ENCODE data around the gene GSK3B.
A peak's percentile ranks its signal among the peaks of the same experiment; 100 is the strongest.

GSK3B gene

DNA sequence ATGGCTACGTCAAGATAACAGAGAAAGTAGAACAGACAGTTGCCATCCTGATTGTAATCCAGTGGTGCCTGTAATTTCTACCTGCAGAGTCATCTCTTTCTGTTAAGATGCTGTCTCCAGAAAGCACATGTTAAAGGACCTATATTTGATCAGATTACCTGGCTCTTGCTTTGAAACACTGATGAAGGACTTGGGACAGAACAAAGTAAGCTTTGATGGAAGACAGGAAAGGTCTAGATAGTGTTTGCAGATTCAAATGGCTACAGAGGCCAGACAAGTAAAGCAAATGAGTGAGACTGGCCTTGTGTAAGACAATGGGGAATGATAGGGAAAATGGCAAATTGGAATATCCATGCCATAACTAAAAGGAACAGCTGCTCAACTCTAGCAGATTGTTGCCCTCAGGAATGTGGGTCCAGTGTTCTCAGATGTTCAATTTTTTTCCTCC lies 1.8 kb upstream of the GSK3B start:
- DNase-seq (ENCODE audit: low read depth) = no peak

DNA sequence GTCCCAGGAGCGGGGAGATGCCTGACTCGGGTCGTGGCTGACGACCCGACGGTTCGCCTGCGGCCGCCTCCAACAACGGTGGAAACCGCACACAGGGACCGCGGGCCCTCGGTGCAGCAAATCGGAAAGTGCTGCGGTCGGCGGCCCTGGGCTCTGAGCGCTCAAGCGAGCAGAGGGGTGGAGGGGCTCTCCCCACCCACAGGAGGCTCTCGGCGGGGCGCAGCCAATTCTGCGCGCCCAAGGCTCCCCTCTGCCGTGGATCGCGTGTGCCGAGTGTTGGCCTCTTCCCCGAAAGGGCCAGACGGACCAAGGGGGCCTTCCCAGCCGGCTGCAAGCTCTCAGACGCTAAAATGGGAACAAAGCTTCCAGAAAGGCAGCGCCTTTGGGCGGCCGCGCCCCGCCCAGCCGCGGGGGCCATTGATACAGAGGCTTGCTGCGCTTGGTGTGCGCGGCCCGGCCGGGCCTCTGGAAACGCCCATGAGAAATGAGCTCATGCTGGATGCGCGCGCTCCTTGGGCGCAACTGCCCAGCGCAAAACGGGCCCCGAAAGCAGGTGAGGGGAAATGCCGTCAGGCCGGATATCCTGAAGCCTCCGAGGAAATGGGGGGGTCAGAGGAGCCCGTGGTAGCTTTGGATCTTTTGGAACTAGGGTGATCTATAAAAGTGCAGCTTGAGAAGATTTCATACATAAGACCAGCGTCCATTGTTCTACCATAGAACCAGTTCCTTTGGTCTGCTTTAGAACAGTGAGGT lies 1.2 kb upstream of the GSK3B start:
- peak; percentile 93 for DNase-seq (ENCODE audit: low read depth)

DNA sequence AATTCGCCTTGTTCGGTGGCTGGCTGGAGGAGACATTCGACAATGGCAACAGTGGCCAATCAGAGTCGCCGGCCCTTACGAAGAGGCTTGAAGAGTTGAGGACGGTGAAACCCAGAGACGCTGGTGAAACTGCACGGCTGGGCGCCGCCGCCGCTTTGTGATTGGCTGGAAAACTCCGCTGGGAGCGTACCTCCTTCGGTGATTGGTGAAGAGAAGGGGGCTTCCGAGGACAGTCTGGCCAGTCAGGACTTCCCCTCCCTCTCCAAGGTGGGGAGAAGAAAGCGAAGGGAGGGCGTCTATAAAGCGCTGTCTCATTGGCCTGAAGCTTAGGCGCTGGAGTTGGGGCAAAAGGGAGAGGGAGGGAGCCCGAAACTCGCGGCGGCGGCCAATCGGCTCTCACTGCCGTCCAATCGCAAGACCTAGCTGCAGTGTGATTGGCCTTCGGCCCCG lies 554 bp upstream of the GSK3B start:
- peak; percentile 100 for DNase-seq (ENCODE audit: low read depth)

- peak; percentile 89 for DNase-seq (ENCODE audit: low read depth)
Measured at GRCh38 chr3:120093119-120093910, 932 bp downstream of the GSK3B start.

- no peak for DNase-seq (ENCODE audit: low read depth)
Measured at GRCh38 chr3:120092474-120092873, 1.8 kb downstream of the GSK3B start.

DNA sequence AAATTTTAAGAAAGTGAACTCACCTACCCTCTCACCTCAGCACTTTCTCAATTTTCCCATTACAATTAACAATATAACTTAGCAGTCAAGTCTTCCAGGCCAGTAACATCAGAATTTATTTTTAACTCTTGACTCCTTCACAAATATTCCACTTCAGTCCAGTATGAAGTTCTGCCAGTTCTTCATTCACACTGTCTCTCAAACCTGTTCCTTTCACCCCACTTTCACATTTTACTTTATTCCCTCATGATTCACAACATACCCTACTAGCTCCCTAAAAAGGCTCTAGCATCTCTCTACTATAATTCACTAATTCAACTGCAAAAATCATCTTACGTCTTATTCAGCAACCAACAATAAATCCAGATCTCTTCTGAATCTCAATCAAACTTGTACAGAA lies 3.8 kb downstream of the GSK3B start:
- no peak for DNase-seq (ENCODE audit: low read depth)

DNA sequence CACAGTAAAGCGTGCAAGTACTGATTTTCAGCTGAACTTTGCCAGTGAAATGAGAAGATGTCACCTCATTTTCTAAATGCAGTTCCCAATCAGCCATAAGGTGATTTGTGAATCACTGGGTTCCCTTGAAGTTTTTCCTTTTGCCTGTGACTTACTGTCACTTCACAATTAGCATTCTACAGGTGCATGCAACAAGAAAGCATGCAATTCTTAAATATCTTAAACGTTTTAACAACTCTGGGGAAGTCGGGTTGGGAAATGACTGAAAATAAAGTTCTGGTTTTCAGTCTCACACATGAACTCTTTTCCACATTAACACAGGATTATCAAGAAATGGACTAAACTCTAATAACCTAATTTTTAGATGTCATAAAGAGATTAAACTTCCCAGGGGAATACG lies 5.2 kb downstream of the GSK3B start:
- DNase-seq (ENCODE audit: low read depth) = no peak

GRCh38 chr3:120088622-120089021 lies 5.6 kb downstream of the GSK3B start:
- DNase-seq (ENCODE audit: low read depth) = no peak

GRCh38 chr3:120081719-120082118 lies 12.5 kb downstream of the GSK3B start:
- no peak for DNase-seq (ENCODE audit: low read depth)

DNA sequence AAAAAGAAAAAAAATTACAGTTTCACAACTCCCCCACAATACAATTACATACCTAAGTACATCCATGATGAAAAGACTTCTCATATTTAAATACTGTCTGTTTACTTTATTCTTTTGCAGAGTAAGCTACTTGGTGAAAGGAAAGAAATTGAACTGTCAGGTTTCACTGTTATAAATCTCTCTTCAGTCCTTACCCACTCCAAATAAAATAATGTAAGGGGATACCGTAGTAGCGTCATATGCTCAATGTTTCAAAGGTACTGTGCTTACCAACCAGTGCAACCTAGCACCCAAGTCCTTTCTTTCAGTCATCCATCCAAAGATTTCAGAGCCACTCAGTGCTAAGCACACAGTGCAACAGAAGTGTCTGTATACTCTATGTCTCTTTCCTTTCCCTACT lies 13.4 kb downstream of the GSK3B start:
- DNase-seq (ENCODE audit: low read depth) = no peak

DNA sequence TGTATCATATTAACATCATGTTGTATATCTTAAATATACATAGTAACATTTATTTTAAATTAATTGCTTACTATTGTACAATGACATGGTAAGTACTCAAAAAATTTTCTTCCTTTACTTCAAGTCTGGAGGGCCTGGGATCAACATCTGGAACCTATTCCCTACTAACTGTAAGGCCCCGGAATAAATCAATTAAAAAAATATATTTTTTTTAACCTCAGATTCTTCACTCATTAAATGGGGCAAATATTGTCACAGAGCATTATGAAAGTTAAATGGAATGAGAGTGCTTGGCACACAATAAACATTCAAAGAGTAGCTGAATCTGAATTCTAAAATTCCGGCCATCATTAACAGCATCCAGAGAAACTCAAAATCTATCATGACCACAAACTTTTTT lies 16.5 kb downstream of the GSK3B start:
- no peak for DNase-seq (ENCODE audit: low read depth)

DNA sequence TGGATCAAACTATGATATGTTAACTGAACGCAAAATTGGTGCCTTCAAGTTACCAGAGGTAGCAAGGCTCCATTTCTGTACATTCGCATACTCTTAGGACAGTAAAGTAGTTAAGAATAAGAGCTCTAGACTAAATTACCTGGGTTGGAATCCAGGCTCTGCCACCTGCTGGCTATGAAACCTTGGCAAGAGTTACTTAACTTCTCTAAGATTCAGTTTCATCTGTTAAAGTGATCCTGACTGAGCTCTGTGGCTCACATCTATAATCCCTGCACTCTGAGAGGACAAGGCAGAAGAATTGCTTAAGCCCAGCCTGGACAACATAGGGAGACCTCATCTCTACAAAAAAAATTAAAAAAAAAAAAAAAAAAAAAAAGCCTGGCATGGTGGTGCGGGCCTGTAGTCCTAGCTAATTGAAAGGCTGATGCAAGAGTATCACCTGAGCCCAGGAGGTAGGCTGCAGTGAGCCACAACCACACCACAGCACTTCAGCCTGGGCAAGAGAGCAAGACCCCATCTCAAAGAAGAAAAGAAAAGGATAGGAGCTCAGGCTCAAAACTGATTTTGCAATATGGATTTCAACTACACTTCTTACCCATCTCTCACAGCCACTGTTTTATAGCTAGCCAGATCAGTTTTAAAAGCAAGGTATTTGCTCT lies 21.3 kb downstream of the GSK3B start:
- no peak for DNase-seq (ENCODE audit: low read depth)

GRCh38 chr3:120071259-120071658 lies 23.0 kb downstream of the GSK3B start:
- no peak for DNase-seq (ENCODE audit: low read depth)

- DNase-seq (ENCODE audit: low read depth) = no peak
Measured at GRCh38 chr3:120070263-120070981, 23.8 kb downstream of the GSK3B start.

GRCh38 chr3:120067083-120067482 lies 27.2 kb downstream of the GSK3B start:
- no peak for DNase-seq (ENCODE audit: low read depth)

GRCh38 chr3:120066634-120067033 lies 27.6 kb downstream of the GSK3B start:
- DNase-seq (ENCODE audit: low read depth) = no peak

DNA sequence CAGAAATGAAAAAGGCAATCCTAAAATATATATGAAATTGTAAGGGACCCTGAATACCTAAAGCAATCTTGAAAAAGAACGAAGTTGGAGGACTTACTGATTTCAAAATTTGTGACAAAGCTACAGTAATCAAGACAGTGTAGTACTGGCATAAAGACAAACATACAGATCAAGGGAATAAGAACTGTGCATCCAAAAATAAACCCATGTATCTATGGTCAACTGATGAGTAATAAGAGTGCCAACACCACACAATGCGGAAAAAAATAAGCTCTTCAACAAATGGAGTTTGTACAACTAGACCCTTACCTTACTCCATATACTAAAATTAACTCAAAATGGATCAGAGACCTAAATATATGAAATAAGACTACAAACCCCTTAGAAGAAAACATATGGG lies 29.6 kb downstream of the GSK3B start:
- no peak for DNase-seq (ENCODE audit: low read depth)

DNA sequence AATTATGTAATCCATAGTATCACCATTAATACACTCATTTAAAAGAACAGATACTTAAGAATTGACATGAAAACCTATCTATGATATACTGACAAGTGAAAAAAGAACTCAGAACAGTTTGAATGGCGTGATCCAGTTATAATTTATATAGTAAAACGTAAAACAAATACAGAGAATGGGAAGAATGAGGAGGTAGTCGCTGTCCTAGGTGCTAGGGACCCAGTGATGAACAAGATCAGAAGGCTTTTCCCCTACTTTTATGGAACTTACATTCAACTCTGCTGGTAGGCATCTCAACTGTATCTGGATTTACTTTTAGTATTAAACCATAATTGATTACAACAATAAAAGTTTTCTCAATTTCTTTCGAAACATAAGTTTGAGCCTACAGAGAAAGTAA lies 31.8 kb downstream of the GSK3B start:
- DNase-seq (ENCODE audit: low read depth) = no peak

- no peak for DNase-seq (ENCODE audit: low read depth)
Measured at GRCh38 chr3:120059081-120059864, 35.0 kb downstream of the GSK3B start.

DNA sequence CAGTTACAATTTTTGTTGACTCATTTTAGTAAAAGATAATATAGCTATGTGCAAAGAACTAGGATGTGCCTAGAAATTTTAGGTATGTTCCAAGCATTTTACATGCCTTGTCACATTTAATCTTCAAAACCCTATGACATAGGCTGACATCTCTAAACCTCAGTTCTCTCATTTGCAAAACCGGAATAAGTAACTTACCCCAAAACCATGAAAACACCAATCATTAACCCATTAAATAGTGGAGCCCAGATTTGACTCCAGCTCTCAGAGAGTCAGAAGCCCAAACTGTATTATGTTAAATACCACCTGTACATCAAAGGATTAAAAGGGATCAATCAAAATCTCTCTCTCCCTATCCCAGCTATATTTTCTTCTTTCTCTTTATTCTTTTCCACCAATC lies 36.6 kb downstream of the GSK3B start:
- DNase-seq (ENCODE audit: low read depth) = no peak

GRCh38 chr3:120057029-120057428 lies 37.2 kb downstream of the GSK3B start:
- DNase-seq (ENCODE audit: low read depth) = no peak
